CD4-positive, alpha-beta memory T cell (primary cell): ENCODE results near the gene CCDC82. TPM values are rescaled to one million over a fixed set of nuclear protein-coding genes. Genes with fewer than 3 reads are reported as not detected.

Experiments used
- CTCF ChIA-PET: fragments of 350-600 bp; sonication (Branson Sonifier 250); formaldehyde crosslinking; loops from one replicate; lab custom pipeline; 2021; ENCODE audit warnings: inconsistent platforms; ENCODE audit not compliant: partially characterized antibody; lab: Charles Lee
- POLR2A ChIA-PET: fragments of 350-600 bp; sonication (Branson Sonifier 250); formaldehyde crosslinking; loops from one replicate; lab custom pipeline; 2021; ENCODE audit not compliant: partially characterized antibody; lab: Charles Lee
- DNase-seq, 5 donors: peaks; one replicate each; pipeline versions ENCODE4 v3.0.0 to v3.0.0-alpha.2; 2020 to 2022; ENCODE audit warnings: mixed read lengths in 1 of 5
- H3K27ac ChIP-seq: one replicate; pipeline ENCODE4 v1.7.0; 2013; ENCODE audit warnings: low read depth, low read length
- H3K27me3 ChIP-seq: 2 replicates; pipeline ENCODE4 v1.7.0; 2013; ENCODE audit warnings: mild to moderate bottlenecking, low read length, moderate library complexity; ENCODE audit not compliant: insufficient read depth
- H3K36me3 ChIP-seq: 2 replicates; pipeline ENCODE4 v1.7.0; 2013; ENCODE audit warnings: mild to moderate bottlenecking, low read length, moderate library complexity; ENCODE audit not compliant: insufficient read depth
- H3K4me1 ChIP-seq: 2 replicates; pipeline ENCODE4 v1.7.0; 2013; ENCODE audit warnings: mild to moderate bottlenecking, low read length, moderate library complexity; ENCODE audit not compliant: insufficient read depth
- H3K4me3 ChIP-seq, 2 donors: one replicate each; pipeline ENCODE4 v1.7.0; 2013; ENCODE audit warnings: low read length in 2 of 2, mild to moderate bottlenecking in 1 of 2
- H3K9me3 ChIP-seq, 2 donors: one replicate each; pipeline ENCODE4 v1.7.0; 2013; ENCODE audit warnings: low read length in 2 of 2, control low read depth in 1 of 2; ENCODE audit not compliant: control insufficient read depth in 1 of 2
- H3K27ac Mint-ChIP-seq, 7 donors: one replicate each; pipeline ENCODE4 v1.8.0; 2020 to 2021; ENCODE audit warnings: mixed read lengths in 7 of 7, mild to moderate bottlenecking in 6 of 7, inconsistent platforms in 3 of 7, moderate library complexity in 3 of 7
- H3K27me3 Mint-ChIP-seq, 2 donors: one replicate each; pipeline ENCODE4 v1.8.0; 2020 to 2021; ENCODE audit warnings: mixed read lengths in 2 of 2
- H3K36me3 Mint-ChIP-seq, 2 donors: one replicate each; pipeline ENCODE4 v1.8.0; 2020 to 2021; ENCODE audit warnings: mixed read lengths in 2 of 2, inconsistent platforms in 1 of 2, mild to moderate bottlenecking in 1 of 2
- H3K4me1 Mint-ChIP-seq, 4 donors: one replicate each; pipeline ENCODE4 v1.8.0; 2020 to 2021; ENCODE audit warnings: mixed read lengths in 4 of 4, mild to moderate bottlenecking in 1 of 4
- H3K4me3 Mint-ChIP-seq, 8 donors: one replicate each; pipeline ENCODE4 v1.8.0; 2020 to 2021; ENCODE audit warnings: mixed read lengths in 8 of 8, mild to moderate bottlenecking in 7 of 8, moderate library complexity in 6 of 8, inconsistent platforms in 3 of 8
- H3K9me3 Mint-ChIP-seq, 8 donors: one replicate each; pipeline ENCODE4 v1.8.0; 2020 to 2021; ENCODE audit warnings: mixed read lengths in 8 of 8, mild to moderate bottlenecking in 5 of 8, inconsistent platforms in 3 of 8, moderate library complexity in 1 of 8
- intact Hi-C: fragments of 100-400 bp; cut with micrococcal nuclease; formaldehyde crosslinking; loops from one replicate; pipeline ENCODE4 v1.15.1; 2023
- polyA plus RNA-seq, 2 donors: library from polyadenylated mRNA; unstranded; fragments of 300-500 nt; fragmentation: Illumina TruSeq; gene quantifications; one replicate each; pipeline ENCODE4 v1.2.3, GENCODE V29; 2021
- total RNA-seq, 2 experiments: library from RNA; stranded (reverse); gene quantifications; one replicate each; pipeline ENCODE4 v1.2.3, GENCODE V29; 2021

CCDC82 gene
- total and polyA plus RNA-seq, 4 experiments from 2014 or later = 12.9 to 42.8 (median 33.5) TPM

DNA sequence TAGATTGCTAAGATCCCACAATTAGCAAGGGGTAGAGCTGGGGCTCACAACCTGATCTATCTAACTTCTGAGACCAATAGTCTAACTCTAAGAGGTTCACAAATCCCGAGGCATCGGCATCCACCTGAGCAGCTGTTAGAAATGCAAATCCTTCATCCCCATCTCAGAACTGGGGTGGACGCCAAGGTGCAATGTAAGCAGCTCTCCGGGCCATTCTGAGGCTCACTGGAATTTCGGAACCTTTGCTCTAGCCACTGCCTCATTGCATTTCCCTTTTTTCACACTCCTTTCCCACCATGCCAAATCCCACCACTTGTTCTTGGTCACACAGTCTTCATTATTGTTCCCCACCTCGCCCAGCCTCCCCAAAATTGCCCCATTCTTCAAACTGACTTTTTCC, 76.5 kb downstream of the CCDC82 start:
- no peaks in the 10 kb centered on the region for H3K9me3 Mint-ChIP-seq
- H3K27ac Mint-ChIP-seq = peak overlapping the region in 6 of 7 donors; percentile 20 to 86 (median 61)
- ChIA-PET POLR2A (interaction anchor here (0.6 to 3.8 kb wide), 4 partner anchors 17 to 1359 kb away, joined by 3 to 34 read pairs (median 4); partner anchors contain the start of gene MAML2), CTCF (interaction anchor here (1.6 to 5.8 kb wide), 3 partner anchors 28 to 71 kb away, joined by 4 to 58 read pairs (median 4); partner anchors contain the start of gene MAML2)
- H3K36me3 Mint-ChIP-seq = peaks cover 30 to 31% of the 10 kb centered on the region in 2 donors
- Histone ChIP-seq H3K27me3 (no peaks in the 10 kb centered on the region), H3K36me3 (no peaks in the 10 kb centered on the region), H3K4me1 (peaks cover 52% of the 10 kb centered on the region), H3K4me3 (no peak overlapping the region), H3K27ac (no peak overlapping the region), H3K9me3 (no peaks in the 10 kb centered on the region)
- H3K4me3 Mint-ChIP-seq = peak overlapping the region in 2 of 8 donors; percentile 30 to 45
- H3K4me1 Mint-ChIP-seq = peaks cover 56 to 89% (median 73%) of the 10 kb centered on the region in 4 donors
- no peaks in the 10 kb centered on the region for H3K27me3 Mint-ChIP-seq
- intact Hi-C loops = no loop called here
- DNase-seq = no peak

- CTCF ChIA-PET = interaction anchor here (5.8 kb wide), 1 partner anchor 30 kb away, joined by 58 read pairs; the partner anchor contains the start of gene MAML2
These were observed 78.6 kb downstream of the CCDC82 start for GRCh38 chr11:96311120-96311568.

DNA sequence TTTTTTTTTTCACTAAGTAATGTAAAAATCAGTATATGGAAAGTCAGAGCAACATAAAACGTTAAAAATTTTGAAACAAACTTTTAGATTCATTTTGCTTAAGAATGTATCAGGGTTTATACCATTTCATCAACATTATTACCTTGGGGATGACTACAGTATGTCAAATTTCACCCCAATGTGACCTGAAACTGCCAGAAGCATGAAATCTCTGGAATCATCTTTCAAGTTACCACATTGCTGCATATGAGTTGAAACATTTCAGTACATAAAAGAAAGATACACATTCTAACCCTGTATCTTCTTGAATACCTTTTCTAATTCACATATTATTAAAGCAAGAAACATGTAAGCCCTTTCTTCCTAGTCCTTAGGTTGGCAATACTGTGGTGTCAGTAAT, 79.5 kb downstream of the CCDC82 start:
- no peak for DNase-seq
- H3K27me3 ChIP-seq = no peaks in the 10 kb centered on the region
- CTCF ChIA-PET = interaction anchor here (5.8 kb wide), 1 partner anchor 31 kb away, joined by 58 read pairs; the partner anchor contains the start of gene MAML2
- no peak overlapping the region for H3K4me3 ChIP-seq
- Mint-ChIP-seq H3K36me3 (peaks cover 15% of the 10 kb centered on the region in 2 donors), H3K27ac (peak overlapping the region in 1 of 7 donors; percentile 51), H3K27me3 (no peaks in the 10 kb centered on the region), H3K4me1 (peaks cover 45 to 78% (median 63%) of the 10 kb centered on the region in 4 donors), H3K9me3 (no peaks in the 10 kb centered on the region), H3K4me3 (no peak overlapping the region)
- no peaks in the 10 kb centered on the region for H3K9me3 ChIP-seq
- peaks cover 49% of the 10 kb centered on the region for H3K4me1 ChIP-seq
- no peaks in the 10 kb centered on the region for H3K36me3 ChIP-seq
- POLR2A ChIA-PET = interaction anchor here (0.7 kb wide), 1 partner anchor 9 kb away, joined by 3 read pairs; no protein-coding TSS in a partner anchor
- intact Hi-C loops = no loop called here
- no peak overlapping the region for H3K27ac ChIP-seq

More at GRCh38 chr11:96311120-96311568, 78.6 kb downstream of the CCDC82 start:
- DNase-seq = no peak
- H3K36me3 Mint-ChIP-seq = peaks cover 17 to 21% of the 10 kb centered on the region in 2 donors
- peak overlapping the region in 5 of 7 donors; percentile 11 to 84 (median 33) for H3K27ac Mint-ChIP-seq
- H3K4me3 Mint-ChIP-seq = peak overlapping the region in 1 of 8 donors; percentile 64
- Histone ChIP-seq H3K4me1 (peaks cover 57% of the 10 kb centered on the region), H3K4me3 (no peak overlapping the region), H3K27ac (no peak overlapping the region), H3K36me3 (no peaks in the 10 kb centered on the region), H3K9me3 (no peaks in the 10 kb centered on the region), H3K27me3 (no peaks in the 10 kb centered on the region)
- no peaks in the 10 kb centered on the region for H3K9me3 Mint-ChIP-seq
- no peaks in the 10 kb centered on the region for H3K27me3 Mint-ChIP-seq
- POLR2A ChIA-PET = interaction anchor here (0.7 kb wide), 1 partner anchor 9 kb away, joined by 3 read pairs; no protein-coding TSS in a partner anchor
- peaks cover 50 to 87% (median 71%) of the 10 kb centered on the region in 4 donors for H3K4me1 Mint-ChIP-seq
- intact Hi-C loops = no loop called here

- Histone ChIP-seq H3K4me3 (no peak overlapping the region), H3K27ac (no peak overlapping the region), H3K27me3 (no peaks in the 10 kb centered on the region), H3K4me1 (peaks cover 44% of the 10 kb centered on the region), H3K36me3 (no peaks in the 10 kb centered on the region), H3K9me3 (no peaks in the 10 kb centered on the region)
- Mint-ChIP-seq H3K4me3 (no peak overlapping the region), H3K27ac (peak overlapping the region in 3 of 7 donors; percentile 1 to 31 (median 5)), H3K27me3 (no peaks in the 10 kb centered on the region), H3K9me3 (no peaks in the 10 kb centered on the region), H3K4me1 (peaks cover 40 to 72% (median 58%) of the 10 kb centered on the region in 4 donors), H3K36me3 (peaks cover 13 to 15% of the 10 kb centered on the region in 2 donors)
- CTCF ChIA-PET = interaction anchor here (1.5 kb wide), 1 partner anchor 34 kb away, joined by 5 read pairs; the partner anchor contains the start of gene MAML2
- intact Hi-C loops = loop anchor here (5.0 kb wide), 1 partner anchor 33 kb away; the partner anchor contains the start of gene MAML2
- DNase-seq = no peak
- POLR2A ChIA-PET = no interaction called here
These were observed 80.1 kb downstream of the CCDC82 start for GRCh38 chr11:96309643-96310017.

DNA sequence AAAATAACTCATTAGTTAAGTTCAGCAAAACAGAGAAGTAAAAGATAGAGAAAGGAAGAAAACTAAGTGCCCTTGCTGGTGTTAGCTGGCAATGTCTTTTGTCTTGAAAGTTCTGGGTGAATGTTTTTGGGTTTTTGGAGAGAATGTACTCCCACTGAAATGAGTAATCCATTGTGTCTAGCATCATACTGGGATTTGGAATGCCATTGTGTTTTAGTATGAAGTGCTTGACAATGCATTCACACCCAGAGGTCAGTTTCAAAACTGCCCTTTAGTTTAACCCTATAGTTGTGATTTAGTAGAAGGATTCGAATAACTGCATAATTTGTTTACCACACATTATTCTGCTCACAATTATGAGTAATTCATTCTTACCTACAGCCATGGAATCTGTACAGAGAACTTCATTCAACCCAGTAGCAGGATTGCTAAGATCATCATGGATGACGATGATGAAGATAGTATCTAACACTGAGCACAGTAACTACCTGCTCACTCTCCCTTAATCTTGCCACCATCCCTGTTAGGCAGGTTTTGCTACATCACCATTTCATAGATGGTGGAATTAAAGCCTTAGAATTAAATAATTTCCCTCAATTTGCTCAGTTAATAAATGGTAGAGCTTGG, 80.6 kb downstream of the CCDC82 start:
- no peak for DNase-seq
- Histone ChIP-seq H3K4me3 (no peak overlapping the region), H3K4me1 (peaks cover 44% of the 10 kb centered on the region), H3K9me3 (no peaks in the 10 kb centered on the region), H3K27me3 (no peaks in the 10 kb centered on the region), H3K27ac (no peak overlapping the region), H3K36me3 (no peaks in the 10 kb centered on the region)
- Mint-ChIP-seq H3K9me3 (no peaks in the 10 kb centered on the region), H3K4me1 (peaks cover 37 to 71% (median 56%) of the 10 kb centered on the region in 4 donors), H3K27ac (peak overlapping the region in 6 of 7 donors; percentile 1 to 84 (median 43)), H3K36me3 (peaks cover 13 to 15% of the 10 kb centered on the region in 2 donors), H3K4me3 (peak overlapping the region in 1 of 8 donors; percentile 8), H3K27me3 (no peaks in the 10 kb centered on the region)
- POLR2A ChIA-PET = no interaction called here
- CTCF ChIA-PET = interaction anchor here (1.0 to 1.5 kb wide), 2 partner anchors 33 to 34 kb away, joined by 4 to 5 read pairs; partner anchors contain the start of gene MAML2
- intact Hi-C loops = loop anchor here (5.0 kb wide), 1 partner anchor 33 kb away; the partner anchor contains the start of gene MAML2

- ChIA-PET POLR2A (interaction anchor here (0.9 to 1.4 kb wide), 5 partner anchors 9 to 83 kb away, joined by 3 to 4 read pairs (median 3); partner anchors contain the start of genes CCDC82, JRKL and MAML2), CTCF (interaction anchor here (1.2 to 5.5 kb wide), 2 partner anchors 34 to 253 kb away, joined by 3 to 23 read pairs; partner anchors contain the start of gene MAML2)
- intact Hi-C loops = loop anchor here (5.0 kb wide), 1 partner anchor 35 kb away; the partner anchor contains the start of gene MAML2
- Mint-ChIP-seq H3K4me3 (peak overlapping the region in 6 of 8 donors; percentile 63 to 80 (median 67)), H3K27ac (peak overlapping the region; percentile 2 to 86 (median 68)), H3K4me1 (peaks cover 35 to 67% (median 50%) of the 10 kb centered on the region in 4 donors), H3K27me3 (no peaks in the 10 kb centered on the region), H3K9me3 (no peaks in the 10 kb centered on the region), H3K36me3 (peaks cover 11 to 13% of the 10 kb centered on the region in 2 donors)
- no peak overlapping the region for H3K27ac ChIP-seq
- no peak for DNase-seq
- no peaks in the 10 kb centered on the region for H3K27me3 ChIP-seq
- no peaks in the 10 kb centered on the region for H3K36me3 ChIP-seq
- H3K4me3 ChIP-seq = no peak overlapping the region
- peaks cover 38% of the 10 kb centered on the region for H3K4me1 ChIP-seq
- no peaks in the 10 kb centered on the region for H3K9me3 ChIP-seq
These were observed 82.0 kb downstream of the CCDC82 start for GRCh38 chr11:96307776-96308140.
